Endodermal cell (in vitro differentiated cells): ENCODE results near the gene DVL1. TPM values are rescaled to one million over a fixed set of nuclear protein-coding genes. Genes with fewer than 3 reads are reported as not detected.
A peak's percentile ranks its signal among the peaks of the same experiment; 100 is the strongest.

Experiments used
- DNase-seq: peaks from one replicate; pipeline ENCODE4 v3.0.0-alpha.2; 2017
- H3K27ac ChIP-seq: 2 replicates; pipeline ENCODE4 v1.5.1; 2013; ENCODE audit warnings: mild to moderate bottlenecking, low read depth, low read length, moderate library complexity
- H3K27me3 ChIP-seq: 2 replicates; pipeline ENCODE4 v1.6.1; 2013; ENCODE audit warnings: mild to moderate bottlenecking, low read length, moderate library complexity; ENCODE audit not compliant: insufficient read depth, control insufficient read depth, poor library complexity, severe bottlenecking
- H3K36me3 ChIP-seq: 2 replicates; pipeline ENCODE4 v1.7.0; 2013; ENCODE audit warnings: mild to moderate bottlenecking, low read length, moderate library complexity; ENCODE audit not compliant: control insufficient read depth, insufficient read depth
- H3K4me1 ChIP-seq: one replicate; pipeline ENCODE4 v1.7.0; 2013; ENCODE audit warnings: low read length; ENCODE audit not compliant: control insufficient read depth, insufficient read depth
- H3K4me3 ChIP-seq: 2 replicates; pipeline ENCODE4 v1.5.1; 2013; ENCODE audit warnings: mild to moderate bottlenecking, low read length, moderate library complexity
- H3K9ac ChIP-seq: 2 replicates; pipeline ENCODE4 v1.6.1; 2013; ENCODE audit warnings: mild to moderate bottlenecking, low read length, moderate library complexity; ENCODE audit not compliant: poor library complexity, severe bottlenecking; ENCODE audit errors: extremely low read depth
- H3K9me3 ChIP-seq: 2 replicates; pipeline ENCODE4 v1.6.1; 2013; ENCODE audit warnings: mild to moderate bottlenecking, low read length, moderate library complexity; ENCODE audit not compliant: control insufficient read depth
- H3K27ac Mint-ChIP-seq: 2 replicates; pipeline ENCODE4 v1.8.0; 2020; ENCODE audit warnings: mixed read lengths
- H3K27me3 Mint-ChIP-seq: 2 replicates; pipeline ENCODE4 v1.8.0; 2021; ENCODE audit warnings: mild to moderate bottlenecking, mixed read lengths; ENCODE audit not compliant: insufficient read depth
- H3K36me3 Mint-ChIP-seq: 2 replicates; pipeline ENCODE4 v1.8.0; 2020; ENCODE audit warnings: low read depth, mixed read lengths
- H3K4me1 Mint-ChIP-seq: 2 replicates; pipeline ENCODE4 v1.8.0; 2020; ENCODE audit warnings: mixed read lengths
- H3K4me3 Mint-ChIP-seq: 2 replicates; pipeline ENCODE4 v1.8.0; 2020; ENCODE audit warnings: mild to moderate bottlenecking, moderate library complexity, mixed read lengths
- H3K9me3 Mint-ChIP-seq: 2 replicates; pipeline ENCODE4 v1.8.0; 2020; ENCODE audit warnings: mild to moderate bottlenecking, mixed read lengths
- WGBS, 2 experiments: methylation state at CpG; one replicate each; pipeline versions ENCODE4 v1.1.5 to v1.1.7; 2013; ENCODE audit warnings: missing lambda C conversion rate in 2 of 2, mixed read lengths in 1 of 2; ENCODE audit not compliant: insufficient coverage in 1 of 2, insufficient read length in 1 of 2; 5-methylcytosine and 5-hydroxymethylcytosine counted together
- total RNA-seq, 2 donors: library from RNA; stranded (reverse); fragmentation: NEBNext Ultra II Directional in 1 of 2; extraction: Animal tissue kit (Norgen Biotek cat#: 25700) in 1 of 2; gene quantifications; 2 replicates in 1 of 2; 3 replicates in 1 of 2; pipeline ENCODE4 v1.2.1, GENCODE V29; 2021
- TF ChIP-seq, protein P1 (sequence below): fragments of 200-600 bp; sonication (generic); conservative IDR thresholded peaks from 2 replicates; pipeline ENCODE4 v1.5.0; 2021; ENCODE audit warnings: antibody characterized with exemption, mild to moderate bottlenecking

The DVL1 gene
- total RNA-seq, 2 donors from 2014 or later = 71.9 to 73.3 TPM

DNA sequence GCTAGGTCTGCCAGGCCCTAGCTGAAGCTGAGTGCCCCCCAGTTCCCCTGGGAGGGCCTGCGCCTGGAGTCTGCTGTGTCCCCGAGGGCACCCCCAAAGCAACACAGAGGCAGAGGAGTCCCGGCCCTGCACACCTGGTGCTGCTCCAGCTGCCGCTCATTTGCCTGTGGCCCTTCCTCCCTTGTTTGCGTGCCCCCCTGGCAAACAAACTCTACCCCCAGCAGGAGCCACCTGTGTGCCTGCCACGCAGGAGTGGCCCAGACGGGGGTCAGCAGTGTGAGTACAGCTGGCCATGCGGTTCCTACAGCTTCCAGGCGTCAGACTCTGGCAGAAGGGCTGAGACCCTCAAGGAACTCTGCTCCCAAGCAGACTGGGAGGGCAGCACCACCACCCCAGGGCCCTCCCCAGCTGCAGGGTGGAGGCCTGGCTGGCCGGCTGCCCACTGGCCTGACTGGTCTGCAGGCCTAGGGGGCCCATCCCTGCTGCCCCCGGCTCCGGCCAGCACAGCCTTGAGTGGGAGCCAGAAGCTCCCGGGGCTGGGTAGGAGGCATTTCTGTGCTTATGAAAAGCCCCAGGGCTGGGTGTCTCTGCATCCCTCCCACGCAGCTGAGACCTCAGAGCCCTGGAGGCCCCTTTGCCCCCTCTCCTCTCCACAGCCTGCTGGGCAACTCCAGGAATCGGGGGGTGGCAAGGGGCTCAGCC lies 18.7 kb downstream of the DVL1 start:
- Histone ChIP-seq H3K9me3 (no peaks in the 10 kb centered on the region), H3K27ac (peak overlapping the region; percentile 24), H3K4me3 (no peak overlapping the region), H3K9ac (no peak overlapping the region), H3K27me3 (no peaks in the 10 kb centered on the region), H3K36me3 (no peaks in the 10 kb centered on the region), H3K4me1 (no peaks in the 10 kb centered on the region)
- no peaks in the 10 kb centered on the region for H3K4me1 Mint-ChIP-seq
- peaks cover 2% of the 10 kb centered on the region for H3K36me3 Mint-ChIP-seq
- TF ChIP-seq, protein P1, sequence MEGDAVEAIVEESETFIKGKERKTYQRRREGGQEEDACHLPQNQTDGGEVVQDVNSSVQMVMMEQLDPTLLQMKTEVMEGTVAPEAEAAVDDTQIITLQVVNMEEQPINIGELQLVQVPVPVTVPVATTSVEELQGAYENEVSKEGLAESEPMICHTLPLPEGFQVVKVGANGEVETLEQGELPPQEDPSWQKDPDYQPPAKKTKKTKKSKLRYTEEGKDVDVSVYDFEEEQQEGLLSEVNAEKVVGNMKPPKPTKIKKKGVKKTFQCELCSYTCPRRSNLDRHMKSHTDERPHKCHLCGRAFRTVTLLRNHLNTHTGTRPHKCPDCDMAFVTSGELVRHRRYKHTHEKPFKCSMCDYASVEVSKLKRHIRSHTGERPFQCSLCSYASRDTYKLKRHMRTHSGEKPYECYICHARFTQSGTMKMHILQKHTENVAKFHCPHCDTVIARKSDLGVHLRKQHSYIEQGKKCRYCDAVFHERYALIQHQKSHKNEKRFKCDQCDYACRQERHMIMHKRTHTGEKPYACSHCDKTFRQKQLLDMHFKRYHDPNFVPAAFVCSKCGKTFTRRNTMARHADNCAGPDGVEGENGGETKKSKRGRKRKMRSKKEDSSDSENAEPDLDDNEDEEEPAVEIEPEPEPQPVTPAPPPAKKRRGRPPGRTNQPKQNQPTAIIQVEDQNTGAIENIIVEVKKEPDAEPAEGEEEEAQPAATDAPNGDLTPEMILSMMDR = no peak
- no peak overlapping the region for H3K27ac Mint-ChIP-seq
- 88 to 99% methylated on average over 10 to 15 of the region's 15 CpGs for WGBS, 2 experiments
- no peak for DNase-seq
- H3K4me3 Mint-ChIP-seq = no peak overlapping the region
- no peaks in the 10 kb centered on the region for H3K27me3 Mint-ChIP-seq
- no peaks in the 10 kb centered on the region for H3K9me3 Mint-ChIP-seq

DNA sequence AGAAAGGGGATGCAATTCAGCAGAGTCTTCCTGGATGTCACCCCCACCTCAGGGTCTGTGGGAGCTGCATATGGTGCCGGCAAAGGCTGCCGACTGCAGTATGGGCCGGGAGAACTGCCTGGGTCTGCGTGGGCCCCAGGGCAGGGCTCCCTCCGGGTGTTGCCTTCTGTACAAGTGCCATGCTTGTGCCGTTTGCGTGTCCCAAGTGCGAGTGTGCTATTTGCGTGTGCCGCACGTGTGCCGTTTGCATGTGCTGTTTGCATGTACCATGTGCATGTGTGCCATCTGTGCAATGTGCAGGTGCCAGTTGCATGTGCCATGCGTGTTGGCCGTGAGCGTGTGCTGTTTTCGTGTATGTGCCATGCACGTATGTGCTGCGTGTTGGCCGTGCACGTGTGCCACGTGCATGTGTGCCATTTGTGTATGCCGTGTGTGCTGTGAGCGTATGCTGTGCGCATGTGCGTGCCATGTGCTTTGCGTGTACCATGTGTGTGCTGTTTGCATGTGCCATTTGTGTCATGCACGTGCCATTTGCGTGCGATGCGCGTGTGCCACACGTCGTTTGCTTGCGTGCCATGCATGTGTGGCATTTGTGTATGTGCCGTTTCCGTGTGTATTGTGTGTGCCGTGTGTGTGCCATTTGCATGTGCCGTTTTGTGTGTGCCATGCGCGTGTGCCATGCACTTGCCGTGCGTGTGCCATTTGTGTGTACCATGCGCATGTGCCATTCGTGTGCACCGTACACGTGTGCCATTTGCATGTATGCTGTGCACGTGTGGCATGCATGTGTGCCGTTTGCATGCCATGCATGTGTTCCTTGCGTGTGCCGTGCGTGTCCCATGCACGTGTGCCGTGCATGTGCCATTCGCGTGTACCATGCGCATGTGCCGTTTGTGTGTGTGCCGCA lies 19.7 kb downstream of the DVL1 start:
- DNase-seq = no peak
- H3K27me3 Mint-ChIP-seq = no peaks in the 10 kb centered on the region

DNA sequence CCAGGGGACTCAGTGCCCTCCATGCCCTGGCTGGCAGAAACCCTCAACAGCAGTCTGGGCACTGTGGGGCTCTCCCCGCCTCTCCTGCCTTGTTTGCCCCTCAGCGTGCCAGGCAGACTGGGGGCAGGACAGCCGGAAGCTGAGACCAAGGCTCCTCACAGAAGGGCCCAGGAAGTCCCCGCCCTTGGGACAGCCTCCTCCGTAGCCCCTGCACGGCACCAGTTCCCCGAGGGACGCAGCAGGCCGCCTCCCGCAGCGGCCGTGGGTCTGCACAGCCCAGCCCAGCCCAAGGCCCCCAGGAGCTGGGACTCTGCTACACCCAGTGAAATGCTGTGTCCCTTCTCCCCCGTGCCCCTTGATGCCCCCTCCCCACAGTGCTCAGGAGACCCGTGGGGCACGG lies 21.0 kb downstream of the DVL1 start:
- Mint-ChIP-seq H3K4me1 (peaks cover 4% of the 10 kb centered on the region), H3K4me3 (no peak overlapping the region), H3K27ac (no peak overlapping the region), H3K36me3 (no peaks in the 10 kb centered on the region), H3K9me3 (no peaks in the 10 kb centered on the region), H3K27me3 (no peaks in the 10 kb centered on the region)
- Histone ChIP-seq H3K9me3 (no peaks in the 10 kb centered on the region), H3K4me3 (no peak overlapping the region), H3K36me3 (no peaks in the 10 kb centered on the region), H3K27me3 (no peaks in the 10 kb centered on the region), H3K9ac (no peak overlapping the region), H3K4me1 (no peaks in the 10 kb centered on the region), H3K27ac (no peak overlapping the region)
- no peak for DNase-seq
- TF ChIP-seq, protein P1 = no peak
- WGBS, 2 experiments = 93 to 99% methylated on average over 11 to 15 of the region's 15 CpGs

More for the DNA sequence above, 19.7 kb downstream of the DVL1 start:
- Mint-ChIP-seq H3K4me3 (no peak overlapping the region), H3K36me3 (no peaks in the 10 kb centered on the region), H3K4me1 (no peaks in the 10 kb centered on the region), H3K27ac (no peak overlapping the region), H3K9me3 (no peaks in the 10 kb centered on the region)
- Histone ChIP-seq H3K27ac (no peak overlapping the region), H3K36me3 (no peaks in the 10 kb centered on the region), H3K4me3 (no peak overlapping the region), H3K9me3 (no peaks in the 10 kb centered on the region), H3K9ac (no peak overlapping the region), H3K27me3 (no peaks in the 10 kb centered on the region), H3K4me1 (no peaks in the 10 kb centered on the region)
- TF ChIP-seq, protein P1 = no peak
- WGBS, 2 experiments = 93 to 94% methylated on average over 56 to 58 of the region's 58 CpGs
